GM18507 (cell line): ENCODE data around the gene TBC1D10A.

ENCODE experiments used
- DNase-seq: peaks from one replicate; pipeline ENCODE4 v3.0.0; 2011; ENCODE audit warnings: low read depth; ENCODE audit not compliant: insufficient read length; ENCODE audit errors: extremely low spot score
- FAIRE-seq: peaks from 2 replicates; lab custom pipeline; 2011; peaks lifted over from hg19 to GRCh38; lab: Jason Lieb, UNC

Gene TBC1D10A

DNA sequence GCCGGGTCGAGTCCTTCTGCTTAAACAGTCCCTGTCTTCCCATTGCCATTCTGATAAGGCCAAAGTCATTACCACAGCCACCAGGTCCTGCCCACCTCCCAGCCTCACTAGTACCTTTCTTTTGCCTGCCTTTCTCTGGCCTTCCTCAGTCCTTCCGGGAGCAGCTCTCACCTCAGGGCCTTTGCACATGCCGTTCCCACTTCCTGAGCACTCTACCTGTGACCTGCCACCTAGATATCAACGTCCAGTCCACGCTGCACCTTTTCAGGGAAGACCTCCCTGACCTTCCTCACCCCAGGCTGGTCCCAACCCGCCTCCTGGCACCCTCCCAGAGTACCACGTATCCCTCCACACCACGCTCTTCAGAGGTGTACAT lies 52.3 kb downstream of the TBC1D10A start:
- no peak for FAIRE-seq
- DNase-seq: no peak

DNA sequence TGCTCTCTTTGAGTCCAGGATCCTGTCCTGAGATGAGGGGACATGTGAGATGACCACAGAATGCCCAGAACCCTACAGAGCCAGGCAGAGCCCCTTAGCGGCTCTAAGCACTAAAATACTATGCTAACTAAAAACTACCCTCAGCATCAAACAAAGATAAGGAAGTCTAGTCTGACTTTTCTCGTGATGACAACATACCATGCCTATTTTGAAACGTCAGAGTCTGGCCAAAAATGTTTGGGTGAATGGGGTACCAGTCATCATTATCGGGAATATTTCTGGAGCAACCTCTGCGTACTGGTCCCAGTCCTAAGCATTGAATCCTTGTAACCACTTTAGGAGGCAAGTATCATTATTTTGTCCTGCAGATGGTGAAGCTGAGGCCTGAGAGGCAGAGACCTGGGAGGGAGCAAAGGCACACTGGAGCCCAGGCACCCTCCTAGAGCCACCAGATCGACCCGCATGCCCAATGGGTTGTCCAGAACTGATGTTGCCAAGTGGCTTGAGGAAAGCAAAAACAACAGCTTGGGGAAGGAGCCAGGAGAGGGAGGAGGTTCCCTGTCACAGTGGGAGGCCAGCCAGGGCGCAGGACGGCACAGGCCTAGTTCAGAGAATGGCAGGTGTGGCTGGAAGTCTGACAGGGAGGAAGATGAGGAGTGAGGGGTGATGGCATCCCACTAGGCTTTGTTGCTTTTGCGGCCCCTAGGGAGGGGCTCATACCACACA lies 52.9 kb downstream of the TBC1D10A start:
- DNase-seq: no peak
- no peak for FAIRE-seq

GRCh38 chr22:30272781-30273601 lies 53.8 kb downstream of the TBC1D10A start:
- no peak for FAIRE-seq

DNA sequence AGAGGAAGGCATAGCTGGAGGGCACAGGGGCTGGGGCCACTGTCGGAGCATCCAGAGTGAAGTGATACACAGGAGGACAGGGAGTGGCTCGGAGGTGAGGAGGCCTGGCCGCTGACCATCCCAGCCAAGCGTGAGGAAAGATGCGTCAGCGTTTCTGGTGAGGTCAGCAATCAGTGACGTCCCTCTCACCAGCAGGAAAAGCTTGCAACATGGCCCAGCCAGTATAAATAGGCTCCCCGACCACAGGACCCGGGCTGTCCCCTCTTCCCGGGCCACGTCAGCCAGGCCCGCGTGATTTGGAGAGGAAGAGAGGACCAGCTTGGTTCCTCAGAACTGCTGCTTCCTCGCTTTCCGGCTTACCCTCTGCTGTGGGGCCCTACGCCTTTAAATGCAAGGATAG lies 55.9 kb downstream of the TBC1D10A start:
- FAIRE-seq: no peak
- DNase-seq: no peak

More at GRCh38 chr22:30272781-30273601, 53.8 kb downstream of the TBC1D10A start:
- DNase-seq: no peak

DNA sequence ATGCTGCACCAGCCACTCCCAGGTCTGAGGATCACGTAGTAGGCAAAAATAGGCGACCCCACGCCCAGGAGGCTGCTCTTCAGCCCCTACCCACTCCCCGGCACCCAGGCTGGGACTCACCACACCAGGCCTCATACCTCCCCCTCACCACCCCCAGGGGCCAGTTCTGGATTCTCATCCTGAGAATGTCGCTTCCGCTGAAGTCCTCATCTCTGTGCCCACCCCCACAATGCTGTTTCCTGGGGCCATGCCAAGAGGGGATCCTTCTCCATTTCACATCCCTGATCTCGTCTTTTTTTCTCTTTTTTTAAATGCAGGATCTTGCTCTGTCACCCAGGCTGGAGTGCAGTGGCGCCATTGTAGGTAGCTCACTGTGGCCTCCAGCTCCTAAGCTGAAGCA lies 58.4 kb downstream of the TBC1D10A start:
- DNase-seq: no peak
- no peak for FAIRE-seq

- FAIRE-seq (no peak), DNase-seq (no peak)
Observed at GRCh38 chr22:30267382-30268302, 59.1 kb downstream of the TBC1D10A start.

DNA sequence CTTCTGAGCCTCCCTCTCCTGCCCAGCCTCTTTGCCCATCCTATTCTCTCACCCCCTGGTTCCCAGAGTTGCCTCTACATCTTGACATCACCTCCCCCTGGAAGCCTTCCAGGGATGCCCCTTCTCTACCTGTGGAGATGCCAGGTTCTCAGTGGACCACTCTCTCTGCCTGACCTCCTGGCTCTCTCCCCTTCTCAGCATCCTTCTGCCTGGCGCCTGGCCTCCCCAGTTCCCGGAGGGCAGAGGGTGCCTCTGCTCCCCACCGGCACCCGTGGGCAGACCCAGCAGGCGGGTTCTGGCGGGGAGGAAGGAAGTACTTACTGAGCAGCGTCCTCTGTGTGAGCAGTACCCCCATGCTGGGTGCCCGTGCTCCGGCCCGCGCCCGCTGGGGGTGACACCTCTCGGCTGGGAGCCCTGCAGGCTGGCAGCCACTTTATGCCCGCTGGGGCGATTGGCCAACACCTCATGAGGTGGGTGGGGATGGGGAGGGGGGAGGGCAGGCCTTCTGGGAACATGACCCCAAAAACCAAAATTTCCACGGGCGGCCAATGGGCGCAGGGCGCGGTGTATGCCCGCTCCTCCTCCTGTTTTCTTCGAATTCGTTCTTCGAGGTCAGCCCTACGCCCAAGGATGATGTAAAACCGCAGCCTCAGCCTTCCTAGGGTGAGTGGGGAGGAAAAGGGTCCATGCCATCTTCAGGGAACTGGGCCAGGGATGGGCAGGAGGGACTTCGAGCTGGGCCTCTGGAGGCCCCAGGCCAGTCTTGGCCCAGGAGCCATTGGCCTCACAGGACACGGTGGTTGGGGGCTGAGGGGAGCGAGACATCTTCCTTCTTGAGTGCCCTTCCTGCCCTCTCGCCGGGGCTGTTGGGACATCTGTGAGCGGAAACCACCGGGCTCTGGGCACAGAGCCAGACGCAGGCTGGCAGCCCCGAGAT lies 60.0 kb downstream of the TBC1D10A start, which contains the start of gene OSM:
OSM (minus strand) TSS at position 407 of the 937 bp plus-strand sequence; CDS start at position 355, 52 bp downstream.
- DNase-seq (no peak), FAIRE-seq (peak; percentile 71)

GRCh38 chr22:30265823-30266444 lies 60.8 kb downstream of the TBC1D10A start:
- peak; percentile 95 for FAIRE-seq
- DNase-seq: peak; percentile 71

- DNase-seq: no peak
- no peak for FAIRE-seq
Observed at GRCh38 chr22:30265131-30265720, 61.5 kb downstream of the TBC1D10A start.

GRCh38 chr22:30263883-30264282 lies 62.9 kb downstream of the TBC1D10A start:
- no peak for FAIRE-seq
- DNase-seq: no peak

DNA sequence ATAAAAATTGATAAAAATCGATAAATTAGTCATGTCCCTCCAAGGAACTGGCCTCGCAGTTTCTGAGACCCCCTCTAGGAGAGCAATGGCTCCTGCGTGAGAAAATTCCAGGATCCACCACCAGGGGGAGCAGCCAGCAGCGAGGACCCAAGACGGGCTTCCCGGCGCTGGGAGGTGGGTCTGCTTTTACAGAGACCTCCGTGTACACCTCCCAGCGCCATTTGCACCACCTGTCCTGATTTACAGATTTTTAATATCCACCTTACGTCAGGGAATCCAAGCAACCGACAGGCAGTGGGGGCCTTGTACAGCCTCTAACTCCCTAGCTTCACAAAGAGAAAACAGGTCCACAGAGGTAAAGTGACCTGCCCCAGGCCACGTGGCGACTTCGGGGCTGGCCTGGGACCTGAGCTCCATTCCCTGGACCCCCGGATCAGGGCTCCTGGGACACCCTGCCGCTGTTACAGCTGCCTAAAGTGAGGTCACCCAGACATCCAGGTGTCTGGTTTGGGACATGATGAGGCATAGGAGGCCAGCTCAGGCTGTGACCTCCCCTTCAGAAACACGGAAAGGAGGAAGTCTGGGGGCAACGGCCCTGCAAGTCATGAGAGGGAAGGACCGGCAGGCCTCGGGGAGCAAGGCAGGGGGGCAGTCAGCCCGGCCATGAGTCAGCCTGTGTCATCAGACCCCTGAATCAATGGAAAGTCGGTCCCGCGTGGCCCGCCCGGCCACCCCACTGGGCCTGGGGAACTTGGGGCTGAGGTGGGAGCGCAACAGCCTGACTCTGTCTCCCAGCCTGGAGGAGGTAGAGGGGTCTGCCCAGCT lies 63.6 kb downstream of the TBC1D10A start:
- DNase-seq (no peak), FAIRE-seq (peak; percentile 82)

- no peak for FAIRE-seq
Observed at GRCh38 chr22:30262112-30262511, 64.6 kb downstream of the TBC1D10A start.

DNA sequence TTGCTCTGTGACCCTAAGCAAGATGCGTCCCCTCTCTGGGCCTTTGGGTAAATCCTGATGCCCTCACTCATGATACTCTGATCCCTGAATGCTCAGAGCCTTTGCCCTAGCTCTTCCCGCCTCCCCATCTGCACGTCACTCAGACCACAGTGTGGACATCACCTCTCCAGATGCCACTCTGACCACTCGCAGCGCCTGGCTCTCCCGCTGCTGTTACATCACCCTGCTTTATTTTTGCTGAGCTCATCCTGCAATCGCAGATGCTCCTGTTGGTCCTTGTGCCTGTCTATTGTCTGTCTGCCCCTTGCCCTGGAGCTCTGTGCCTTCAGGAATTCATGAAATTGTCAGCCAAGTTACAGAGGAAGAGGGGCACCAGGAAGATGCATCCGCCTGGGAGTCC lies 65.6 kb downstream of the TBC1D10A start:
- DNase-seq (no peak), FAIRE-seq (no peak)

More at GRCh38 chr22:30262112-30262511, 64.6 kb downstream of the TBC1D10A start:
- no peak for DNase-seq

DNA sequence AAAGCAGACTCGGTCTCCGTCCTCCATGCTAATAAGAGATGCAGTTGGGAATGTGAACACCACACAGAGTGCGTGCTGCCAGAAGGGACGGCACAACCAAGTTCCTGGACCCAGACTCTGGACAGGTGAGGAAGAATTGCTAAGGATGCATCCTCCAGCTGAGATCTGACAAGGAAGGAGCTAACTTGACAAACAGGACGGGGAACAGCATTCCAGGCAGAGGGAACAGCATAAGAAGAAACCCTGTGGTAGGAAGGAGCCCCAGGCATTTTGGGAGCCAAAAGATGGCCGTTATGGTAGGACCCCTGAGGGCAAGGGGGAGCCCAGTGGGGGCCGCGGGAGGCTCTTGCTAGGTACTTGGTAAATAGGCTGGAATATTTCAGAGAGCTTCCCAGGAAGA lies 66.1 kb downstream of the TBC1D10A start:
- DNase-seq (no peak), FAIRE-seq (no peak)

DNA sequence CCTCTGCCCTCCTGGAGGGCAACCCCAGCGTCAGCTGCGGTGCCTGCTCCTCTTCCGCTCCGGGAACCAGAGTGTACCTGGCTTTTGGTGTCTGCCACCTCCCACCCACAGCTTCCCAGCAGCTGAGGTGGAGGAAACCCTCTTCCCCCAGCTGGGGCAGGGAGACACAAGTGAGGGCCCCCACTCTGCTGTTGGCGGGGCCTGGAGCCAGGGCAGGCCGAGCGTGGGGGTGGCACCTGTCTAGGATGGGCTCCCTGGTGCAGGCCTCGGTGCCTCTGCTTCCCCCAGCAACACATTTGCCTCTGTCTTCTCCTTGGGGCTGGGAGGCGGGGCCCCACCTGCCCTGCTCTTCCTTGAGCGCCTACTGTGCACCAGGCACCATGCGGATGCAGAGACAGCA lies 66.5 kb downstream of the TBC1D10A start:
- no peak for DNase-seq
- FAIRE-seq: no peak

DNA sequence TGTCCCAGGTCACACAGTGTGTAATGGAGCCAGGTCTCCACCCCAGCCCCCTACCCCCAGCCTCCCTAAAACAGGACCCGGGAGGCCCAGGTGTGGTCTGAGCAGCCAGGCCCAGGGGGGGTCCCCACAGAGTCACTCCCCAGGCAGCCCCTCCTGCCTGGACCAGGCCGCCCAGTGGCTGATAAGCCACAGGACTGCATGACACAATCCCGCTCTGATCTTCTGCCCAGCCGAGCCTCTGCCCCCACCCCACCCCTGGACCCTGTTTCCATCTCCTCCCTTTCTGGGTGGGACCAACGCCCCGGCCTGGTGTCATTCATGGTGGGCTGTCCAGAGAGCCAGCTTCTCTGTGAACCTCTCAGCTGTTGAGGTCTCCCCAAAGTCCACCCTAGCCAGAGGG lies 72.4 kb downstream of the TBC1D10A start:
- FAIRE-seq (no peak), DNase-seq (no peak)

- no peak for DNase-seq
- FAIRE-seq: peak; percentile 39
Observed at GRCh38 chr22:30253205-30253852, 73.4 kb downstream of the TBC1D10A start.
